GM21717 (cell line): ENCODE data around the gene PAOX.
"Not testable (repeated sequence)": the region's sequence is repeated elsewhere in the genome, so short reads cannot be mapped to it uniquely, and the experiment has no call there.

Source experiments
- ATAC-seq: cut with Tn5 transposase; IDR thresholded peaks from one replicate; pipeline ENCODE4 v1.9.1; 2021; ENCODE audit warnings: mild to moderate bottlenecking, moderate library complexity; ENCODE audit not compliant: unreplicated experiment

Gene PAOX

GRCh38 chr10:133362846-133363245 is 16.2 kb upstream of the PAOX start:
- no peak for ATAC-seq

GRCh38 chr10:133364645-133365431 is 14.2 kb upstream of the PAOX start:
- no peak for ATAC-seq

- no peak for ATAC-seq
Observed at GRCh38 chr10:133365461-133366129, 13.5 kb upstream of the PAOX start.

GRCh38 chr10:133366130-133366478 is 13.0 kb upstream of the PAOX start:
- no peak for ATAC-seq

- no peak for ATAC-seq
Observed at GRCh38 chr10:133366751-133367150, 12.3 kb upstream of the PAOX start.

- not testable (repeated sequence) for ATAC-seq
Observed at GRCh38 chr10:133367461-133367860, 11.6 kb upstream of the PAOX start.

GRCh38 chr10:133368153-133368552 is 10.9 kb upstream of the PAOX start:
- ATAC-seq, result no peak

GRCh38 chr10:133370030-133370786 is 8.9 kb upstream of the PAOX start:
- no peak for ATAC-seq

GRCh38 chr10:133372507-133372906 is 6.6 kb upstream of the PAOX start:
- no peak for ATAC-seq

- peak; percentile 89 for ATAC-seq
Observed at GRCh38 chr10:133373174-133374090, 5.6 kb upstream of the PAOX start, which contains the start of gene ECHS1. ECHS1 (minus strand) TSS chr10:133373354; CDS start chr10:133373333, 21 bp downstream.

GRCh38 chr10:133375357-133376115 is 3.5 kb upstream of the PAOX start:
- no peak for ATAC-seq

- ATAC-seq, result not testable (repeated sequence)
Observed at GRCh38 chr10:133376183-133376582, 2.9 kb upstream of the PAOX start.

GRCh38 chr10:133377025-133377817 is 1.8 kb upstream of the PAOX start:
- no peak for ATAC-seq

GRCh38 chr10:133377818-133378250 is 1.2 kb upstream of the PAOX start:
- no peak for ATAC-seq

- ATAC-seq, result peak; percentile 35
Observed at GRCh38 chr10:133378251-133379096, 588 bp upstream of the PAOX start.

GRCh38 chr10:133379801-133380666 is 972 bp downstream of the PAOX start:
- peak; percentile 4 for ATAC-seq

- no peak for ATAC-seq
Observed at GRCh38 chr10:133381036-133381435, 2.0 kb downstream of the PAOX start.
